Upper lobe of left lung (tissue), 4 donors: Measurements from ENCODE around the gene STK33.

ENCODE experiments used
- CTCF ChIP-seq, 6 experiments: fragments of 450-650 bp in 4 of 6; fragments of 200-600 bp in 2 of 6; sonication (generic) in 2 of 6; IDR thresholded peaks; one replicate each; pipeline ENCODE4 v1.5.1; 2016 to 2019; ENCODE audit warnings: antibody characterized with exemption in 6 of 6
- EP300 ChIP-seq, 4 donors: sonication (generic); formaldehyde crosslinking; IDR thresholded peaks; one replicate each; pipeline ENCODE4 v1.5.1; 2017; ENCODE audit warnings: antibody characterized with exemption in 4 of 4, control low read depth in 2 of 4
- POLR2A ChIP-seq, 4 donors: fragments of 450-650 bp; IDR thresholded peaks; one replicate each; pipeline ENCODE4 v1.5.1; 2016 to 2017; ENCODE audit warnings: antibody characterized with exemption in 4 of 4, mild to moderate bottlenecking in 2 of 4

GRCh38 chr11:8357505-8357888 is 236.5 kb downstream of the STK33 start:
- TF ChIP-seq CTCF (IDR thresholded peaks at IDR 0.05) (no peak), EP300 (IDR thresholded peaks at IDR 0.05) (no peak), POLR2A (IDR thresholded peaks at IDR 0.05) (no peak)
